Measurements from ENCODE around the gene CDHR3. TPM values are rescaled to one million over a fixed set of nuclear protein-coding genes. Genes with fewer than 3 reads are reported as not detected.

CDHR3 gene
- total RNA-seq, 4 donors from 2014 or later, result 20.6 to 82.5 (median 49.7) TPM

DNA sequence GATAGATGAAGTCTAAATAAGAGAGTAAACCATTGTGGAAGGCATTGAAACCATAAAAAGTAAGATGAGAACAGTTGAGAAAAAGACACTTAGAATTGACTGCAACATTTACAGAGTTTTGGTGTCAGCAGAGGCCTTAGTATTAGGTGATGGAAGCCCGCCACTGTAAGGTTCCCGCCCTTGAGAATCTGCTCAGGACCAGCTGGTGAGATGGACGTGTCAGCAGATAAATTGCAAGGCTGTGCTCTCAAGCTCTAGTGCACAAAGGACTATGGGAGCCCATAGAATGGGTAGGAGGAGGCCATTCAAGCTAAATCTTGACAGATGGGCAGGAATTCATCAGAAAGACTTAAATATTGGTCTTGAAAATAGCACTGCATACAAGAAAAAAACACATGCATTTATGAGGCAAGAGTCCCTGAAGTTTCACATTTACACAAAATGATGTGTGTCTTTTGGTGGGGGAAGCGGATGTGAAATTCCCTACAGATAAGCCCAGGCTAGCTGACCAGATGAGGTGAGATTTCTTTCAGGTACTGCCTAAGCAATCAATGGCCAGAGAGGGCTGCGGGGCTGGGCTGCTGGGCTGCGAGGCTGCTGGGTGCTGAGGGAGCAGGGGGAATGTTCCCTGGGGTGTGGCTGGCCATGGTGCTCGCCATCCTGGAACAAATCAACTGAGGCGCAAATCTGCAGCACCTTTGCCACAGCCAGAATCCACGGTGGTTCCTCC, 106.6 kb downstream of the CDHR3 start:
- H3K27me3 ChIP-seq, result no peaks in the 10 kb centered on the region
- TF ChIP-seq, protein P1, sequence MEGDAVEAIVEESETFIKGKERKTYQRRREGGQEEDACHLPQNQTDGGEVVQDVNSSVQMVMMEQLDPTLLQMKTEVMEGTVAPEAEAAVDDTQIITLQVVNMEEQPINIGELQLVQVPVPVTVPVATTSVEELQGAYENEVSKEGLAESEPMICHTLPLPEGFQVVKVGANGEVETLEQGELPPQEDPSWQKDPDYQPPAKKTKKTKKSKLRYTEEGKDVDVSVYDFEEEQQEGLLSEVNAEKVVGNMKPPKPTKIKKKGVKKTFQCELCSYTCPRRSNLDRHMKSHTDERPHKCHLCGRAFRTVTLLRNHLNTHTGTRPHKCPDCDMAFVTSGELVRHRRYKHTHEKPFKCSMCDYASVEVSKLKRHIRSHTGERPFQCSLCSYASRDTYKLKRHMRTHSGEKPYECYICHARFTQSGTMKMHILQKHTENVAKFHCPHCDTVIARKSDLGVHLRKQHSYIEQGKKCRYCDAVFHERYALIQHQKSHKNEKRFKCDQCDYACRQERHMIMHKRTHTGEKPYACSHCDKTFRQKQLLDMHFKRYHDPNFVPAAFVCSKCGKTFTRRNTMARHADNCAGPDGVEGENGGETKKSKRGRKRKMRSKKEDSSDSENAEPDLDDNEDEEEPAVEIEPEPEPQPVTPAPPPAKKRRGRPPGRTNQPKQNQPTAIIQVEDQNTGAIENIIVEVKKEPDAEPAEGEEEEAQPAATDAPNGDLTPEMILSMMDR (IDR thresholded peaks at IDR 0.05), result no peak
- TF ChIP-seq POLR2A (IDR thresholded peaks at IDR 0.05), result no peak
- DNase-seq, result no peak
- no peaks in the 10 kb centered on the region for H3K36me3 ChIP-seq
- H3K4me3 ChIP-seq, result no peak overlapping the region
- H3K27ac ChIP-seq, result peak overlapping the region in 2 of 4 donors; percentile 27 to 83
- no peaks in the 10 kb centered on the region for H3K9me3 ChIP-seq
- peaks cover 0 to 39% (median 26%) of the 10 kb centered on the region in 4 donors for H3K4me1 ChIP-seq

GRCh38 chr7:106070201-106070551, 107.1 kb downstream of the CDHR3 start:
- no peak for TF ChIP-seq POLR2A (IDR thresholded peaks at IDR 0.05)
- TF ChIP-seq, protein P1 (IDR thresholded peaks at IDR 0.05), result no peak
- Histone ChIP-seq H3K27ac (peak overlapping the region in 3 of 4 donors; percentile 63 to 90 (median 83)), H3K27me3 (no peaks in the 10 kb centered on the region), H3K9me3 (no peaks in the 10 kb centered on the region), H3K4me1 (peaks cover 0 to 33% (median 23%) of the 10 kb centered on the region in 4 donors), H3K4me3 (no peak overlapping the region), H3K36me3 (no peaks in the 10 kb centered on the region)
- no peak for DNase-seq

DNA sequence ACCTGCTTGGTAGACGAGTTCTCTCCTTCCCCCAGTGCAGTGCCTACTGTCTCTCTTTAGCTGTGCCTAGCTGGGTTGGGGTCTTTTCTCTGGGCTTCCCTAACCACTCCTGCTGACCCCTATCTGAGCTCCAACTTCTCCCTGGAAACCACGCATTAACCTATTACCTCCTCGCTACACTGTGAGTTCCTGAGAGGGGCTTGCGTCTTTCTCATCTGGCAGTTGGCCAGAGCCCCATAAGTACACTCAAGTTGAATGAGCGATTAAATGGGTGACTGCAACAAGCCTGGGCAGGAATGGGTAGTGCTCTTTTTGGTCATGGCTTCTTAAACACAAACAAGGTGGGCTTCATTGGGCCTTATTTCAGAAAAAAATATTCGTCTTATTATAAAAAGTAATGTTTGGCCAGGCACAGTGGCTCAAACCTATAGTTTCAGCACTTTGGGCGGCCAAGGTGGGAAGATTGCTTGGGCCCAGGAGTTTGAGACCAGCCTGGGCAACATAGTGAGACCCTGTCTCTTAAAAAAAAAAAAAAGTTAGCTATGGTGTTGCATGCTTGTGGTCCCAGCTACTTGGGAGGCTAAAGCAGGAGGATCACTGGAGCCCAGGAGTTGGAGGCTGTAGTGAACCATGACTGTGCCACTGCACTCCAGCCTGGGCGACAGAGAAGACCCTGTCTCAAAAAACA, 107.6 kb downstream of the CDHR3 start:
- no peaks in the 10 kb centered on the region for H3K36me3 ChIP-seq
- no peak for TF ChIP-seq POLR2A (IDR thresholded peaks at IDR 0.05)
- TF ChIP-seq, protein P1 (IDR thresholded peaks at IDR 0.05), result no peak
- peaks cover 0 to 28% (median 22%) of the 10 kb centered on the region in 4 donors for H3K4me1 ChIP-seq
- no peak for DNase-seq
- H3K4me3 ChIP-seq, result no peak overlapping the region
- no peaks in the 10 kb centered on the region for H3K27me3 ChIP-seq
- peak overlapping the region in 3 of 4 donors; percentile 63 to 90 (median 83) for H3K27ac ChIP-seq
- no peaks in the 10 kb centered on the region for H3K9me3 ChIP-seq

DNA sequence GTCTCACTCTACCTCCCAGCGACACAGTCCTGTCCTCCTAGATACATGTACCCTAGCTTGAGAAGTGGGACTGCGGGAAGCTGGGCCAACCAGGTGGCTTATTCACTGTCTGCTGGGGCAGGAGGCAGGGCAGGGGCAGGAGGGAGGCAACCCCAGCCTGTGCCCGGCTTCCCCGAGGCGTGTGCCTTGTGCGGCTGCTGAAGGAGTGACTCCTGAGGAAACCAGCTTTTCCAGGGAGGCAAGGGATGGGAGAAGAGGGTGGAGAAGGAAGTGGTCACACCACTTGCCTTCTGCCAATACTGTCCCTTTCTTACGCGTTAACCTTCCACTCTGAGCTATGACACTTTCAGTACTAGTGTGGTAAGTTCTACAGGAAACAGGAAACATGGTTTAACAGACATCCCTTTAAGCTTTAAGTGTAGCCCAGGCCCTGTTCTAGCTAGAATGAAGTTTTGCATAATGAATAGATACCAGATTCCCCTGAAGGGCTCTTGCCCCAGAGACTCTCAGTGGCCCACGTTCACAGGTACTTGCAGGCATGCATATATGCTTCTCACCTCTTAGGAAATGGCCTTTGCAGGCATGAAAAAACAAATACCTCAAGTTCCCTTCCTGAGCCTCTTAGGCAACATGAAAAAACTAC, 108.4 kb downstream of the CDHR3 start:
- Histone ChIP-seq H3K4me3 (peak overlapping the region in 1 of 4 donors; percentile 19), H3K27ac (peak overlapping the region; percentile 63 to 90 (median 81)), H3K27me3 (no peaks in the 10 kb centered on the region), H3K36me3 (no peaks in the 10 kb centered on the region), H3K9me3 (no peaks in the 10 kb centered on the region), H3K4me1 (peaks cover 0 to 28% (median 19%) of the 10 kb centered on the region in 4 donors)
- TF ChIP-seq, protein P1 (IDR thresholded peaks at IDR 0.05), result no peak
- no peak for TF ChIP-seq POLR2A (IDR thresholded peaks at IDR 0.05)
- DNase-seq, result peak; percentile 61 to 82 (median 74)

- peaks cover 0 to 32% (median 19%) of the 10 kb centered on the region in 4 donors for H3K4me1 ChIP-seq
These were observed 109.1 kb downstream of the CDHR3 start for GRCh38 chr7:106071999-106072714.

More at GRCh38 chr7:106071999-106072714, 109.1 kb downstream of the CDHR3 start:
- no peak for DNase-seq
- Histone ChIP-seq H3K9me3 (no peaks in the 10 kb centered on the region), H3K27me3 (no peaks in the 10 kb centered on the region), H3K4me3 (no peak overlapping the region), H3K27ac (peak overlapping the region; percentile 63 to 90 (median 81)), H3K36me3 (no peaks in the 10 kb centered on the region)
- no peak for TF ChIP-seq POLR2A (IDR thresholded peaks at IDR 0.05)
- TF ChIP-seq, protein P1 (IDR thresholded peaks at IDR 0.05), result no peak
